ENCODE data around the gene CDK14.
A peak's percentile ranks its signal among the peaks of the same experiment; 100 is the strongest.

CDK14 gene

GRCh38 chr7:90816511-90817142 lies 220.5 kb downstream of the CDK14 start:
- H3K36me3 ChIP-seq = no peaks in the 10 kb centered on the region
- TF ChIP-seq, protein P1, sequence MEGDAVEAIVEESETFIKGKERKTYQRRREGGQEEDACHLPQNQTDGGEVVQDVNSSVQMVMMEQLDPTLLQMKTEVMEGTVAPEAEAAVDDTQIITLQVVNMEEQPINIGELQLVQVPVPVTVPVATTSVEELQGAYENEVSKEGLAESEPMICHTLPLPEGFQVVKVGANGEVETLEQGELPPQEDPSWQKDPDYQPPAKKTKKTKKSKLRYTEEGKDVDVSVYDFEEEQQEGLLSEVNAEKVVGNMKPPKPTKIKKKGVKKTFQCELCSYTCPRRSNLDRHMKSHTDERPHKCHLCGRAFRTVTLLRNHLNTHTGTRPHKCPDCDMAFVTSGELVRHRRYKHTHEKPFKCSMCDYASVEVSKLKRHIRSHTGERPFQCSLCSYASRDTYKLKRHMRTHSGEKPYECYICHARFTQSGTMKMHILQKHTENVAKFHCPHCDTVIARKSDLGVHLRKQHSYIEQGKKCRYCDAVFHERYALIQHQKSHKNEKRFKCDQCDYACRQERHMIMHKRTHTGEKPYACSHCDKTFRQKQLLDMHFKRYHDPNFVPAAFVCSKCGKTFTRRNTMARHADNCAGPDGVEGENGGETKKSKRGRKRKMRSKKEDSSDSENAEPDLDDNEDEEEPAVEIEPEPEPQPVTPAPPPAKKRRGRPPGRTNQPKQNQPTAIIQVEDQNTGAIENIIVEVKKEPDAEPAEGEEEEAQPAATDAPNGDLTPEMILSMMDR (IDR thresholded peaks at IDR 0.05) = no peak
- intact Hi-C loops (cut with DNase I; ENCODE audit: low total_unique reads) = no loop called here
- no peak for DNase-seq
- peak overlapping the region; percentile 46 to 64 for H3K27ac ChIP-seq
- H3K4me1 ChIP-seq = peaks cover 0 to 39% (median 6%) of the 10 kb centered on the region in 4 donors
- no peaks in the 10 kb centered on the region for H3K27me3 ChIP-seq
- no peaks in the 10 kb centered on the region for H3K9me3 ChIP-seq
- peak overlapping the region in 1 of 2 donors; percentile 3 for H3K4me3 ChIP-seq

GRCh38 chr7:90817151-90817550 lies 221.0 kb downstream of the CDK14 start:
- no peaks in the 10 kb centered on the region for H3K9me3 ChIP-seq
- H3K4me3 ChIP-seq = peak overlapping the region in 1 of 2 donors; percentile 3
- no peak for DNase-seq
- no peaks in the 10 kb centered on the region for H3K27me3 ChIP-seq
- TF ChIP-seq, protein P1 (IDR thresholded peaks at IDR 0.05) = no peak
- intact Hi-C loops (cut with DNase I; ENCODE audit: low total_unique reads) = no loop called here
- peaks cover 0 to 44% (median 9%) of the 10 kb centered on the region in 4 donors for H3K4me1 ChIP-seq
- peak overlapping the region; percentile 46 to 64 for H3K27ac ChIP-seq
- no peaks in the 10 kb centered on the region for H3K36me3 ChIP-seq

GRCh38 chr7:90817846-90818245 lies 221.7 kb downstream of the CDK14 start:
- peak overlapping the region; percentile 25 to 64 for H3K27ac ChIP-seq
- TF ChIP-seq, protein P1 (IDR thresholded peaks at IDR 0.05) = no peak
- no peaks in the 10 kb centered on the region for H3K36me3 ChIP-seq
- DNase-seq = no peak
- H3K4me1 ChIP-seq = peaks cover 0 to 49% (median 10%) of the 10 kb centered on the region in 4 donors
- no peak overlapping the region for H3K4me3 ChIP-seq
- no peaks in the 10 kb centered on the region for H3K27me3 ChIP-seq
- intact Hi-C loops (cut with DNase I; ENCODE audit: low total_unique reads) = no loop called here
- H3K9me3 ChIP-seq = no peaks in the 10 kb centered on the region

DNA sequence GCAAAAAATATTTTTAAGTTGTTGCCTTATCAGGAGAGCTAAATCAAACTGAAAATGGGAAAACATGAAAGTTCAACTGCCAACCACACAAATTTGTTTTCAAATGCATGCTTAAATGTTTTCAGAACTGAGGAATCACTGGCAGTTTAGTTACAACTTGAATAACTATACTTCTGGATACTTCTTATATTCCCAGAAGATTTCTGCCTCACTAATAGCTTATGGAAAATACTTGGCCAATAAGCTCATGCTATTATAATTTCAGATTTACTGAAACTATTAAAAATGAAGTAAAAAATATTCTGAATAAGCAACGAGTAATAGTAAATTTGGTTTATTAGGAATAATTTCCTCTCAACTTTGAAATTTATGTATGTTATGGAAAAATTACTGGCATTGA lies 222.2 kb downstream of the CDK14 start:
- Histone ChIP-seq H3K36me3 (no peaks in the 10 kb centered on the region), H3K27ac (peak overlapping the region in 1 of 2 donors; percentile 64), H3K4me3 (no peak overlapping the region), H3K27me3 (no peaks in the 10 kb centered on the region), H3K4me1 (peaks cover 0 to 49% (median 10%) of the 10 kb centered on the region in 4 donors), H3K9me3 (no peaks in the 10 kb centered on the region)
- TF ChIP-seq, protein P1 (IDR thresholded peaks at IDR 0.05) = no peak
- no peak for DNase-seq
- intact Hi-C loops (cut with DNase I; ENCODE audit: low total_unique reads) = no loop called here

- Histone ChIP-seq H3K4me3 (no peak overlapping the region), H3K27me3 (no peaks in the 10 kb centered on the region), H3K9me3 (no peaks in the 10 kb centered on the region), H3K36me3 (no peaks in the 10 kb centered on the region), H3K4me1 (peaks cover 0 to 59% (median 18%) of the 10 kb centered on the region in 4 donors), H3K27ac (no peak overlapping the region)
- no peak for DNase-seq
- TF ChIP-seq, protein P1 (IDR thresholded peaks at IDR 0.05) = no peak
- intact Hi-C loops (cut with DNase I; ENCODE audit: low total_unique reads) = no loop called here
Observed at GRCh38 chr7:90821961-90822620, 226.0 kb downstream of the CDK14 start.

Data from tibial artery (tissue), 4 donors.